Ishikawa (cell line): ENCODE measurements around the gene AOC1.

Experiments used
- CREB1 ChIP-seq: IDR thresholded peaks from 2 replicates; pipeline ENCODE4 v1.6.1; 2012; ENCODE audit warnings: low read depth
- EP300 ChIP-seq: IDR thresholded peaks from 2 replicates; pipeline ENCODE4 v1.6.1; 2012; ENCODE audit warnings: borderline replicate concordance
- FOXM1 ChIP-seq: IDR thresholded peaks from 2 replicates; pipeline ENCODE4 v1.6.1; 2012; ENCODE audit warnings: low read depth, borderline replicate concordance
- RAD21 ChIP-seq: IDR thresholded peaks from 2 replicates; pipeline ENCODE4 v1.6.1; 2012; ENCODE audit warnings: low read depth
- TEAD4 ChIP-seq: IDR thresholded peaks from 2 replicates; pipeline ENCODE4 v1.6.1; 2012
- YY1 ChIP-seq: IDR thresholded peaks from 2 replicates; pipeline ENCODE4 v1.6.1; 2012; ENCODE audit warnings: low read depth
- ZBTB7A ChIP-seq: IDR thresholded peaks from 2 replicates; pipeline ENCODE4 v1.6.1; 2012; ENCODE audit warnings: low read depth
- TF ChIP-seq, protein P1 (sequence below): IDR thresholded peaks from 2 replicates; pipeline ENCODE4 v1.6.1; 2012; ENCODE audit warnings: low read depth, mild to moderate bottlenecking
- TF ChIP-seq, protein P2 (sequence below): IDR thresholded peaks from 2 replicates; pipeline ENCODE4 v1.6.1; 2012
- TF ChIP-seq, protein P3 (sequence below): IDR thresholded peaks from 2 replicates; pipeline ENCODE4 v1.6.1; 2012

DNA sequence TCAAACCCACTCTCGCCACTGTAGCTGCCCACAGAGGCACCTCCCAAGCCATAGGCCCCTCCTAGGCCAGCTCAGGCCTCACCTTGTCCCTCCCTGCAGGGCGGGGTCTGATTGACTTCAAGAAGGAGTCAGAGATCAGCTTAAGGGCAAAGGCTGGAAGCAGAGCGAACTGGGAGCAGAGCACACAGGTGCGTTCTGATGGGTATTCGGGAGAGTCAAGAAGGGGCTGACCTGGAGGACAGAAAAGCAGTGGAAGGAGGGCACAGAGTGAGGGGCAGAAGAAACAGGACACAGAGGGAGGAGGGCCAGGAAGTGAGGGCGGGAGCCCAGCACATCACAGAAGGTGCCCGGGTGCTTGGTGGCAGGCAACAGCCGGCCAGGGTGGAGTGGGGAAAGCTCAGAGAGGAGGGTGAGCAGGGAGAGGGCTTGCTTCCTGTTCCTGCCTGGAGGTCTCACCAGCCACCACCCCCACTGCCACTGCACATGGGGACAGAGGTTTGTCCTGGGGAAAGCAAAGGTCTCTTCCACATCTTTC is at the start of gene AOC1:
- TF ChIP-seq, protein P1, sequence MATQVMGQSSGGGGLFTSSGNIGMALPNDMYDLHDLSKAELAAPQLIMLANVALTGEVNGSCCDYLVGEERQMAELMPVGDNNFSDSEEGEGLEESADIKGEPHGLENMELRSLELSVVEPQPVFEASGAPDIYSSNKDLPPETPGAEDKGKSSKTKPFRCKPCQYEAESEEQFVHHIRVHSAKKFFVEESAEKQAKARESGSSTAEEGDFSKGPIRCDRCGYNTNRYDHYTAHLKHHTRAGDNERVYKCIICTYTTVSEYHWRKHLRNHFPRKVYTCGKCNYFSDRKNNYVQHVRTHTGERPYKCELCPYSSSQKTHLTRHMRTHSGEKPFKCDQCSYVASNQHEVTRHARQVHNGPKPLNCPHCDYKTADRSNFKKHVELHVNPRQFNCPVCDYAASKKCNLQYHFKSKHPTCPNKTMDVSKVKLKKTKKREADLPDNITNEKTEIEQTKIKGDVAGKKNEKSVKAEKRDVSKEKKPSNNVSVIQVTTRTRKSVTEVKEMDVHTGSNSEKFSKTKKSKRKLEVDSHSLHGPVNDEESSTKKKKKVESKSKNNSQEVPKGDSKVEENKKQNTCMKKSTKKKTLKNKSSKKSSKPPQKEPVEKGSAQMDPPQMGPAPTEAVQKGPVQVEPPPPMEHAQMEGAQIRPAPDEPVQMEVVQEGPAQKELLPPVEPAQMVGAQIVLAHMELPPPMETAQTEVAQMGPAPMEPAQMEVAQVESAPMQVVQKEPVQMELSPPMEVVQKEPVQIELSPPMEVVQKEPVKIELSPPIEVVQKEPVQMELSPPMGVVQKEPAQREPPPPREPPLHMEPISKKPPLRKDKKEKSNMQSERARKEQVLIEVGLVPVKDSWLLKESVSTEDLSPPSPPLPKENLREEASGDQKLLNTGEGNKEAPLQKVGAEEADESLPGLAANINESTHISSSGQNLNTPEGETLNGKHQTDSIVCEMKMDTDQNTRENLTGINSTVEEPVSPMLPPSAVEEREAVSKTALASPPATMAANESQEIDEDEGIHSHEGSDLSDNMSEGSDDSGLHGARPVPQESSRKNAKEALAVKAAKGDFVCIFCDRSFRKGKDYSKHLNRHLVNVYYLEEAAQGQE = no peak
- TF ChIP-seq CREB1 (no peak), RAD21 (no peak), YY1 (no peak), FOXM1 (no peak), EP300 (no peak), ZBTB7A (no peak), TEAD4 (no peak)
- TF ChIP-seq, protein P2, sequence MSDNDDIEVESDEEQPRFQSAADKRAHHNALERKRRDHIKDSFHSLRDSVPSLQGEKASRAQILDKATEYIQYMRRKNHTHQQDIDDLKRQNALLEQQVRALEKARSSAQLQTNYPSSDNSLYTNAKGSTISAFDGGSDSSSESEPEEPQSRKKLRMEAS = no peak
- TF ChIP-seq, protein P3, sequence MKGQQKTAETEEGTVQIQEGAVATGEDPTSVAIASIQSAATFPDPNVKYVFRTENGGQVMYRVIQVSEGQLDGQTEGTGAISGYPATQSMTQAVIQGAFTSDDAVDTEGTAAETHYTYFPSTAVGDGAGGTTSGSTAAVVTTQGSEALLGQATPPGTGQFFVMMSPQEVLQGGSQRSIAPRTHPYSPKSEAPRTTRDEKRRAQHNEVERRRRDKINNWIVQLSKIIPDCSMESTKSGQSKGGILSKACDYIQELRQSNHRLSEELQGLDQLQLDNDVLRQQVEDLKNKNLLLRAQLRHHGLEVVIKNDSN = no peak
